Kidney (tissue), 14 donors: Measurements from ENCODE around the gene AP2A1. TPM values are rescaled to one million over a fixed set of nuclear protein-coding genes. Genes with fewer than 3 reads are reported as not detected.

Experiments
- DNase-seq, 5 donors: peaks; one replicate each; pipeline ENCODE4 v3.0.0-alpha.2; 2013 to 2020
- FAIRE-seq: peaks from 2 replicates; lab custom pipeline; 2012; peaks lifted over from hg19 to GRCh38; lab: Jason Lieb, UNC
- H3K27ac ChIP-seq, 2 donors: one replicate each; pipeline ENCODE4 v1.7.0; 2013; ENCODE audit warnings: low read depth in 2 of 2, low read length in 2 of 2, inconsistent platforms in 1 of 2
- H3K27me3 ChIP-seq: one replicate; pipeline ENCODE4 v1.7.1; 2013; ENCODE audit warnings: low read length, inconsistent platforms; ENCODE audit not compliant: control insufficient read depth, insufficient read depth
- H3K36me3 ChIP-seq, 3 donors: one replicate each; pipeline versions ENCODE4 v1.7.0 to v1.7.1; 2013; ENCODE audit warnings: low read length in 3 of 3, control low read depth in 1 of 3, inconsistent platforms in 1 of 3; ENCODE audit not compliant: insufficient read depth in 3 of 3, control insufficient read depth in 2 of 3
- H3K4me1 ChIP-seq, 3 donors: one replicate each; pipeline versions ENCODE4 v1.7.0 to v1.7.1; 2013; ENCODE audit warnings: low read length in 3 of 3, inconsistent platforms in 1 of 3, low read depth in 1 of 3; ENCODE audit not compliant: control insufficient read depth in 2 of 3, insufficient read depth in 2 of 3
- H3K4me3 ChIP-seq, 3 donors: one replicate each; pipeline versions ENCODE4 v1.7.0 to v1.8.1; 2013; ENCODE audit warnings: low read length in 3 of 3, control low read depth in 1 of 3, inconsistent platforms in 1 of 3
- H3K9ac ChIP-seq, 3 donors: one replicate each; pipeline versions ENCODE4 v1.7.0 to v1.7.1; 2013; ENCODE audit warnings: low read length in 3 of 3, control low read depth in 1 of 3, inconsistent platforms in 1 of 3
- H3K9me3 ChIP-seq, 3 donors: one replicate each; pipeline versions ENCODE4 v1.7.0 to v1.7.1; 2013; ENCODE audit warnings: low read length in 3 of 3, control low read depth in 1 of 3, inconsistent platforms in 1 of 3; ENCODE audit not compliant: control insufficient read depth in 2 of 3, insufficient read depth in 1 of 3
- intact Hi-C: fragments of 100-400 bp; cut with DNase I; formaldehyde crosslinking; loops from one replicate; pipeline ENCODE4 v1.11.1; 2022
- polyA plus RNA-seq: library from polyadenylated mRNA; stranded (reverse); fragments of 350-450 nt; fragmentation: Illumina TruSeq; extraction: RNeasy Lipid Tissue Mini Kit (QIAGEN cat#74804); gene quantifications from one replicate; pipeline ENCODE4 v1.2.3, GENCODE V29; 2014; ENCODE audit warnings: low read depth, low replicate concordance; ENCODE audit not compliant: insufficient read depth
- total RNA-seq: library from RNA; stranded (reverse); fragmentation: NEBNext Ultra II Directional; extraction: Animal tissue kit (Norgen Biotek cat#: 25700); gene quantifications from one replicate; pipeline ENCODE4 v1.2.1, GENCODE V29; 2021
- TF ChIP-seq, protein P1 (sequence below): IDR thresholded peaks from 3 replicates; pipeline ENCODE4 v1.5.1; 2012; ENCODE audit warnings: mild to moderate bottlenecking, moderate library complexity, borderline replicate concordance; ENCODE audit not compliant: insufficient read depth; ENCODE audit errors: extremely low read depth
- donor health status: control.
- donor health status: control.
- donor health status: control.
- donor health status: control.
- donor health status: control.
- donor health status: DM: yes; HTN: yes; CAD: no.
- donor health status: Normal renal cell carcinoma (clear cell type).

Gene AP2A1
- total and polyA plus RNA-seq, 2 donors from 2014 or later: 32.0 to 70.0 TPM

DNA sequence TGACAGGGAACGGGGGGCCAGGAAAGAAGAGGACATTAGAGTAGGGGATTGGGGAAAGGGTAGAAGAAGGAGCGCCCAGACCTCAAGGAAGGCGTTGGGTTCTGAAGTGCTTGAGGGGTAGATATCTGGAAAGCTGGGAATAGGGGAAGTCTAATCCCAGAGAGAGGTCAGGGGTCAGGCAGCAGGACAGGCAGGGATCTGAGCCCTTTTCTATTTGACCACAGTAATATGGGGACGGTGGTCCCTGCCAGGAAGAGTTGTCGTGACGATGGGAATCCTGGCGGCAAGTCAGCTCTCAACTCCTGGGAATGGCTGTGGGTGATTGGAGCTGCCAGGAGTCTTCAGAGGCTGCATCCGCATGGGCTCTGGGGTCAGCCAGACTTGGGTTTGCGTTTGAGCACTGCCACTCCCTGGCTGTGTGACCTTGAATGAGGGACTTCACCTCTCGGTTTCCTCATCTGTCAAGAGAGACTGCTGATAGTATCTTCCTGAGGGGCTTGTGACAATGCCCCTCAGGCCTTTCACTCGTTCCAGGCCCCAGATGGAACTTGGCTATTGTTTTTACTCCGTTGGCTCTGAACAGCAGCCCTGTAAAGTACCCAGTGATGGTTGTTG lies 1.3 kb downstream of the AP2A1 start:
- H3K4me3 ChIP-seq: peak overlapping the region; percentile 63 to 91 (median 79)
- FAIRE-seq (no peak), DNase-seq (no peak)
- intact Hi-C loops: no loop called here
- H3K27me3 ChIP-seq: no peaks in the 10 kb centered on the region
- TF ChIP-seq, protein P1, sequence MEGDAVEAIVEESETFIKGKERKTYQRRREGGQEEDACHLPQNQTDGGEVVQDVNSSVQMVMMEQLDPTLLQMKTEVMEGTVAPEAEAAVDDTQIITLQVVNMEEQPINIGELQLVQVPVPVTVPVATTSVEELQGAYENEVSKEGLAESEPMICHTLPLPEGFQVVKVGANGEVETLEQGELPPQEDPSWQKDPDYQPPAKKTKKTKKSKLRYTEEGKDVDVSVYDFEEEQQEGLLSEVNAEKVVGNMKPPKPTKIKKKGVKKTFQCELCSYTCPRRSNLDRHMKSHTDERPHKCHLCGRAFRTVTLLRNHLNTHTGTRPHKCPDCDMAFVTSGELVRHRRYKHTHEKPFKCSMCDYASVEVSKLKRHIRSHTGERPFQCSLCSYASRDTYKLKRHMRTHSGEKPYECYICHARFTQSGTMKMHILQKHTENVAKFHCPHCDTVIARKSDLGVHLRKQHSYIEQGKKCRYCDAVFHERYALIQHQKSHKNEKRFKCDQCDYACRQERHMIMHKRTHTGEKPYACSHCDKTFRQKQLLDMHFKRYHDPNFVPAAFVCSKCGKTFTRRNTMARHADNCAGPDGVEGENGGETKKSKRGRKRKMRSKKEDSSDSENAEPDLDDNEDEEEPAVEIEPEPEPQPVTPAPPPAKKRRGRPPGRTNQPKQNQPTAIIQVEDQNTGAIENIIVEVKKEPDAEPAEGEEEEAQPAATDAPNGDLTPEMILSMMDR: no peak
- H3K9me3 ChIP-seq: no peaks in the 10 kb centered on the region
- H3K4me1 ChIP-seq: peaks cover 0 to 18% (median 12%) of the 10 kb centered on the region in 3 donors
- H3K9ac ChIP-seq: peak overlapping the region in 2 of 3 donors; percentile 43 to 92
- no peak overlapping the region for H3K27ac ChIP-seq
- H3K36me3 ChIP-seq: no peaks in the 10 kb centered on the region

DNA sequence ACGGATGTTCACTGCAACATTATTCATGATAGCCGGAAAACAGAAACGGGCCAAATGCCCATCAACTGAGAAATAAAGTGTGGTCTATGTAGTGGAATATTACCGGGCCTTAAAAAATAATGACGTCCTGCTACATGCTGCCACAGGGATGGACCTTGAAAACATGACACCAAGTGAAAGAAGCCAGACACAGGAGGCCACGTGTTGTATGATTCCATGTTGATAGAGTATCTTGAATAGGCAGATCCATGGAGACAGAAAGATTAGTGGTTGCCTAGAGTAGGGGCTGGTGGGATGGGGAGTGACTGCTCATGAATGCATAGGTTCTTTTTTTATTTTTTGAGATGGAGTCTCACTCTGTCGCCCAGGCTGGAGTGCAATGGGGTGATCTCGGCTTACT lies 3.7 kb downstream of the AP2A1 start:
- no peak for FAIRE-seq
- Histone ChIP-seq H3K27me3 (no peaks in the 10 kb centered on the region), H3K9ac (no peak overlapping the region), H3K9me3 (no peaks in the 10 kb centered on the region), H3K36me3 (no peaks in the 10 kb centered on the region), H3K4me3 (no peak overlapping the region), H3K4me1 (peaks cover 0 to 18% (median 11%) of the 10 kb centered on the region in 3 donors), H3K27ac (no peak overlapping the region)
- DNase-seq: no peak
- TF ChIP-seq, protein P1: no peak
- intact Hi-C loops: no loop called here

DNA sequence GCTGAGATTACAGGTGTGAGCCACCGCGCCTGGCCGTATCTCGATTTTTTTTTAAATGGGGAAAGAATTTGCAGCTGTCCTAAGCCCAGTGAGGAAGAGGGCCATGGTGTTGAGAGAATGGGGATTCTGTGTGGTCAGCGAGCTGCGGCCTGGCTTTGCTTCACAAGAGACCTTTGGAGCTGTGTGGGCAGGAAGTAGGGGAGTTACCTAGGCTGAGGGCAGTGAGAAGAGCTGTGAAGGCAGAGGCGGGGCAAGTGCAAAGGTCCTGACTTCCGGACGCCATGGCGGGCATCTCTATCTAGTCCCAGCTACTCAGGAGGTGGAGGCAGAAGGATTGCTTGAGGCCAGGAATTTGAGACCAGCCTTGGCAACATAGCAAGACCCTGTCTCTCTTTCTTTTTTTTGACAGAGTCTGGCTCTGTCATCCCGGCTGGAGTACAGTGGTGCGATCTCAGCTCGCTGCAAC lies 4.9 kb downstream of the AP2A1 start:
- FAIRE-seq (no peak), DNase-seq (no peak)
- intact Hi-C loops: no loop called here
- Histone ChIP-seq H3K4me1 (peaks cover 0 to 12% (median 11%) of the 10 kb centered on the region in 3 donors), H3K27ac (peak overlapping the region; percentile 39 to 65), H3K9me3 (no peaks in the 10 kb centered on the region), H3K36me3 (peaks cover 0 to 2% (median 0%) of the 10 kb centered on the region in 3 donors), H3K27me3 (no peaks in the 10 kb centered on the region), H3K4me3 (no peak overlapping the region), H3K9ac (no peak overlapping the region)
- TF ChIP-seq, protein P1: no peak
